ENCODE results near the gene SPI1.

DNA sequence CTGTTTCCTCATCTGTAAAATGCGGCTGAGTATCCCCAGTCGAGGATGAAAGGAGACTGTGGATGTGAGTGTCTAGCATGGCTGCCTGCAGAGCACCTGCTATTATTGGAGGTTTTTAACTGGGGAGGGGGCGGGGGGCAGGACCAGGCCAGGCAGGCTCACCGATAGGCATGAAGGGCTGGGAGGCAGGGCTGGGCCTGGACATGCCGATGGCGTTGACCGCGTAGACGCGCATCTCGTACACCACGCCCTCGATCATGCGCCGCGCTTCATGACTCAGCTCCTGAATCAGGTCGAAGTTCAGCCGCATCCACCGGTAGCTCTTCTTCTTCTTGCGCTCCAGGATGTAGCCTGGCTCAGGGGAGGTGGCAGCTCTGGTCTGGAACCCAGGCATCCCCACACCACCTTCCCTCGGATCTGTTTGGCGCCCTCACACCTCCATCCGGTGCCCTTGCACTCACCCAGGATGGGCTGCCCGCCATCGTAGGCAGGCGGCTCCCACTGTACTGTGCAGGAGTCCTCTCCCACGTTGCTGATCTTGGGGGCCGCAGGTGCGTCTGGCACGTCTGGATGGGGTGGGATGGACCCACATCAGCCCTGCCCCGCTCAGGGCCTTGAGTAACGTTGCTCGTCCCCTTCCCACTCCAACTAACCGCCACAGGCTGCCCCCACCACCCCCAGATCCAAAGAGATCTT, 41.0 kb downstream of the SPI1 start:
- TF ChIP-seq, protein P1, sequence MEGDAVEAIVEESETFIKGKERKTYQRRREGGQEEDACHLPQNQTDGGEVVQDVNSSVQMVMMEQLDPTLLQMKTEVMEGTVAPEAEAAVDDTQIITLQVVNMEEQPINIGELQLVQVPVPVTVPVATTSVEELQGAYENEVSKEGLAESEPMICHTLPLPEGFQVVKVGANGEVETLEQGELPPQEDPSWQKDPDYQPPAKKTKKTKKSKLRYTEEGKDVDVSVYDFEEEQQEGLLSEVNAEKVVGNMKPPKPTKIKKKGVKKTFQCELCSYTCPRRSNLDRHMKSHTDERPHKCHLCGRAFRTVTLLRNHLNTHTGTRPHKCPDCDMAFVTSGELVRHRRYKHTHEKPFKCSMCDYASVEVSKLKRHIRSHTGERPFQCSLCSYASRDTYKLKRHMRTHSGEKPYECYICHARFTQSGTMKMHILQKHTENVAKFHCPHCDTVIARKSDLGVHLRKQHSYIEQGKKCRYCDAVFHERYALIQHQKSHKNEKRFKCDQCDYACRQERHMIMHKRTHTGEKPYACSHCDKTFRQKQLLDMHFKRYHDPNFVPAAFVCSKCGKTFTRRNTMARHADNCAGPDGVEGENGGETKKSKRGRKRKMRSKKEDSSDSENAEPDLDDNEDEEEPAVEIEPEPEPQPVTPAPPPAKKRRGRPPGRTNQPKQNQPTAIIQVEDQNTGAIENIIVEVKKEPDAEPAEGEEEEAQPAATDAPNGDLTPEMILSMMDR (IDR thresholded peaks at IDR 0.05; ENCODE audit: low read depth, low read length, poor library complexity, severe bottlenecking), result no peak
- no peak for TF ChIP-seq EZH2phosphoT487 (IDR thresholded peaks at IDR 0.05; ENCODE audit: borderline replicate concordance, low read length)

Data from DOHH2 (cell line).